Measurements from ENCODE around the gene LY86.

- TF ChIP-seq CTCF (conservative IDR thresholded peaks at IDR 0.05 in 1 of 2, IDR thresholded peaks at IDR 0.05 in 1 of 2; ENCODE audit: low read depth in 1 of 2, low read length in 2 of 2) (no peak), EZH2 (IDR thresholded peaks at IDR 0.05; ENCODE audit: low read length, missing control alignments) (no peak)
Measured at GRCh38 chr6:6688283-6688682, 99.8 kb downstream of the LY86 start.
